Subcutaneous adipose tissue (tissue), 4 donors: Measurements from ENCODE around the gene CMIP. TPM values are rescaled to one million over a fixed set of nuclear protein-coding genes. Genes with fewer than 3 reads are reported as not detected.

Experiments used
- total RNA-seq, 4 donors: library from RNA; depleted of rRNA; stranded (reverse); fragments of >200 nt; gene quantifications; one replicate each; pipeline ENCODE4 v1.1.0, GENCODE V29; 2016
- TF ChIP-seq, protein P1 (sequence below): fragments of 450-650 bp; IDR thresholded peaks from one replicate; pipeline ENCODE4 v1.5.1; 2016; ENCODE audit warnings: low read depth, mild to moderate bottlenecking, control low read depth, antibody characterized with exemption, moderate library complexity

CMIP gene
- total RNA-seq, 4 donors from 2014 or later, result 19.9 to 40.3 (median 26.0) TPM

DNA sequence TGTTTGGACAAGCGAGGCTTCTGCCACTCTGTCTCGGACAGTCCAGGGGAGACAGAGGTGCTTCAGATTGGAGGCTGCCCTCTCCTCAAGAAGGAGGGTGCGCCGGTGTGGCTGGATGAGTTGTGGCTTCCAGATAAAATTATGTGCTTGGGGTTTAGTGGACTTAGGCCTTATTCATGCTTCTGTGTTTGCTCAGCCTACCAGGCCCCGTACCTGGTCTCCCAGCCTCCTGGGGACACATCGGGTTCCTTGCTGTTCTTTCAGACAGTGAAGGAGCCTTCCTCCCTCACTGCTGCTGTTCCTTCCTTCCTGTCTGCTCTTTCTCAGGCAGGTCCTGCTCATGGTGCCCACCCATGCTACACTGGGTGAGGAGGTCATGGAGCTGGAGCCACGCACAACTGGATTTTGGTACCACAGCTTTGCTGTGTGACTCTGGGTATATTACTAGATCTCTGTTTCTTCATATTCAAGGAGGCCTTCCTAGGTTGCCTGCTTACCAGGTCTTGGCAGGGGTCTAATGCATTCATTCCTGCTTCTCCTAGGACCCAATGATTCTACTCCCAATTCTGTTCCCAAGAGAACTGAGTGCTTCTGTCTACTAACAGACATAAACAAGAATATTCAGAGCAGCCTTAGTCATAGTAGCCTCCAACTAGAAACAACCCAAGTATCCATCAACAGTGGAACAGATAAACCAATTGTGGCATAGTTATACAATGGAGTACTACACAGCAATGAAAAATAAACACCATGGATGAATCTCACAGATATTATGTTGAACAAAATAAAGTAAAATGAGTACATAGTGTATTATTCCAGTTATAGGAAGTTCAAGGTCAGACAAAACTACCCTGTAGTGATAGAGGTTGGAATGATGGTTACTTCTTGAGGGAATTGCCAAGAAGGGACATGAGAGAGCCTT is 121.7 kb downstream of the CMIP start:
- TF ChIP-seq, protein P1, sequence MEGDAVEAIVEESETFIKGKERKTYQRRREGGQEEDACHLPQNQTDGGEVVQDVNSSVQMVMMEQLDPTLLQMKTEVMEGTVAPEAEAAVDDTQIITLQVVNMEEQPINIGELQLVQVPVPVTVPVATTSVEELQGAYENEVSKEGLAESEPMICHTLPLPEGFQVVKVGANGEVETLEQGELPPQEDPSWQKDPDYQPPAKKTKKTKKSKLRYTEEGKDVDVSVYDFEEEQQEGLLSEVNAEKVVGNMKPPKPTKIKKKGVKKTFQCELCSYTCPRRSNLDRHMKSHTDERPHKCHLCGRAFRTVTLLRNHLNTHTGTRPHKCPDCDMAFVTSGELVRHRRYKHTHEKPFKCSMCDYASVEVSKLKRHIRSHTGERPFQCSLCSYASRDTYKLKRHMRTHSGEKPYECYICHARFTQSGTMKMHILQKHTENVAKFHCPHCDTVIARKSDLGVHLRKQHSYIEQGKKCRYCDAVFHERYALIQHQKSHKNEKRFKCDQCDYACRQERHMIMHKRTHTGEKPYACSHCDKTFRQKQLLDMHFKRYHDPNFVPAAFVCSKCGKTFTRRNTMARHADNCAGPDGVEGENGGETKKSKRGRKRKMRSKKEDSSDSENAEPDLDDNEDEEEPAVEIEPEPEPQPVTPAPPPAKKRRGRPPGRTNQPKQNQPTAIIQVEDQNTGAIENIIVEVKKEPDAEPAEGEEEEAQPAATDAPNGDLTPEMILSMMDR, result no peak

DNA sequence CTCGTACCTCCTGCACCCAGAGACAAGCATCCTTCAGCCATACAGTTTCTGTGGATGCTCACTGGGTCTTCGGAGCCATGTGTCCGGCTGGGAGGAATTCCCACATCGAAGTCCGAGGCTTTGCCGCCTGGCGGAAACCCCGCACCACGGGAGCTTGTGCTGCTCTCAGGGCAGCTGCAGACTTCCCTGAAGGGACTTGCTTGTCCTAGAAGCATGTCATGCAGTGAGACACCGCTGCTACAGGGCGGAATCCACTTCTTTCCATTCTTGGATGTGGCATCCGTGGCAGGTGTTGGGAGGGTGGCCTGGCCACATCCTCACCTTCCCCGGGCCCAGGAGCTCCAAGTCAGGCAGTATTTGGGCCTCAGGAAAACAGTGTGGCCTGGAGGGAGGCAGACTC is 122.5 kb downstream of the CMIP start:
- TF ChIP-seq, protein P1, result no peak

DNA sequence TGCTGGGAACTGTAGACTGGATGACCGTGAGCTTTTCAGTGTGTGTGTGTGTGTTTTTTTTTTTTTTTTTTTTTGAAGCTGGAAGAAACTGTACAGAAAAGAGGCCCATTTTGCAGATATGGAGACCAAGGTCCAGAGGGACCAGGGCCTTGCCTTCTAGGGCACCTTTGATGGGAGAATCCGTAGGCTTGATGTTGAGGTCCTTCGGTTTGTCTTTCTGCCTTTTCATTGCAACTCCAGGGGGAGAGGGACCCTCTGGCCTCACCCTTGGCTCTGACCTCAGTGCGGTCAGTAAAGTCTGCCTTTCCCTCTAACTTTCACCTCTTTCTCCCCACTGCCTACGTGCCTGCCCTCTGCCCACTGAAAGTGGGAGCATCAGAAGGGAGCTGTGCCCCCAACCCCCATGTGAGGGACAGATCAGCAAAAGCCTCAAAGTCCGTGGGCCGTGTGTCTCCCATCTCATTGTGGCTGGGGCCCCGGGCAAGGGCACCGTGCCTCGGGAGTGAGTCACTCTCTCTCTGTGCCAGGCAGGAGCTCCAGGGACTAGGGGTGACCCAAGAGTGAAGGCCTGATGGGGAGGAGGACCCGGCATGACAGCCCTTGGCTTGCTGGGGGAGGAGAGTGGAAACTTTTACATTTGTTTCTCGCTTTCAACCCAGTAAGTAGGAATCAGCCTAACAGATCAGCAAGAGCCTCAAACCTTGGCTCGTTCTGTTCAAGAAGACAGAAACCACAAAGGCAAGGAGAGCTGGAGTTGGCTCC is 123.6 kb downstream of the CMIP start:
- TF ChIP-seq, protein P1, result no peak

DNA sequence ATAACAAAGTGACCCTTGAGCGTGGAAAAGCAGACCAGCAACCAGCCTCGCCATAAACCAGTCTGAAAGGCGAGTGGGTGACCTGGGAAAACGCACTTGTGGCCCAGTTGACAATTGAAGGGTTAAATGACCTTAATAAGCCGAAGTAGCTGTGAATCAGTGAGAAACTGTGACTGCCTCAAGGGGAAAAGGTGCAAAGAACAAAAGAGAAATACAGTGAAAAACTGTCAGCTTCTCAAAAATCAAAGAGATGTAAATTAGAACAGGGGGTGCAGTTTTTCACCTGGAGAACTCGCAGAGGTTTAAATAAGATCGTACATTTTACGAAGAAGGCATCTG is 124.1 kb downstream of the CMIP start:
- TF ChIP-seq, protein P1, result no peak

DNA sequence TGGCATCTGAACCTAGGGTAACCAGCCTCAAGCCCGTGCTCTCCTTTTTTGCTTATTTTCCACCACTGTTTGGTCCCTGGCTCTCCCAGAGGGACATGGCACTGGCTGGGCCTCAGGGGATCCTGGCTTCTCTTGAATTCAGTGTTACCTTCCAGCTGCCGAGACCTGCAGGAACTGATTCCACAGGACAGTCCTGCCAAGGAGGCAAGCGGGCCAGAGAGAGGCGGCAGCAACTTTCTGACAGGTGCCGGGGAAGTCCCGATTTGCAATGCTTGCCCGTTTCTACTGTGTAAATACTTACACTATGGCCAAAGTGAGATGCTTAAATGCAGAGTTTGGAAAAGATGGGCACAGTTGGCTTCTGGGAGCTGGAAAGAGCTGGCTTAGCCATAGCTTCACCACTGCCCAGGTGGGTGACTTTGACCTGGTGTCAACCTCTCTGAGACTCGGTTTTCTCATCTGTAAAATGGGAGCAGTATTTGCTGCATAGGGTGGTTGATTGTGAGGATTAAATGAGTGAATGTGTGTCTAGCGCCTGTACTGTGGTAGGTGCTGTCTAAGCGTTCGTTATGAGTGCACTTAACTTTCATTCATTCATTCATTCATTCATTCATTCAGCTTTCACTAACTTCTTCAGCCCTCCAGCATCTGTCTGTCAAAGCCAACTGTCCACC is 124.9 kb downstream of the CMIP start:
- TF ChIP-seq, protein P1, result no peak

DNA sequence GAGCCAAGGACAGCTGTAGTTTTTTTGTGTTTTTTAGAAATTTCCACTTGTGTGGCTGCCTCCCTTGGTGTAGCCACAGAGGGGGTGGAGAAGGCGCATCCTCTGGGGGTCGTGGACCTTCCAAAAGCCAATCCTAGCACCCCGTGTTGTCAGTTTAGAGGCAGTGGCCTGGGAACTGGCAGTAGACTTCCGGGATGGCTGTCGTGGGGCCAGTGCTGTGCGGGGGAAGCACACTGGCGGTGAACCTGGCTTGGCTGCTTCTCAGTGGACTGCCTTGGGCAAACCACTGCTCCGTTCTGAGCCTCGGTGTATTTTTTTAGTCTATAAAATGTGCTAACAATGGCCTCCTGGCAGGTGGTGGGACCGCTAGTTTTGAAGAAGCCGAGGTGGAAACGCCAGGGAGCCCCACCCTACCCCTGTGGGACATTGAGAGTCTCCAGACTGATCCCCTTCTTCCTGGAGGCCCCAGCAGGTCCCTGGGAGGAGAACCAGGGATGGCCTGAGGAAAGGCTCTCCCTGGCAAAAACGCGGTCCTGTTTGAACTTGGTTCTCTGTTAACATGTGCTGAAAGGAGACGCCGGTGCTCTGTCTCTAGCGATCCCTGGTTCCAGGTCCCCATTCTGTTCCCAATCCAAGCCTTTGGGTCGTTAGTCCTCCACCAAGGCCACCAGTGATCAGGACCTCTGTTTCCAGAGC is 125.7 kb downstream of the CMIP start:
- TF ChIP-seq, protein P1, result no peak
